C4-2B (cell line): ENCODE measurements around the gene TCEA2.
A peak's percentile ranks its signal among the peaks of the same experiment; 100 is the strongest.

Source experiments
- H3K27ac ChIP-seq: fragments of 450-650 bp; 2 replicates; pipeline ENCODE4 v1.5.1; 2017
- CTCF ChIP-seq: fragments of 450-650 bp; conservative IDR thresholded peaks from 2 replicates; pipeline ENCODE4 v1.5.1; 2017; ENCODE audit warnings: mild to moderate bottlenecking
- ZFX ChIP-seq: fragments of 450-650 bp; IDR thresholded peaks from 2 replicates; pipeline ENCODE4 v1.6.1; 2017

The TCEA2 gene

GRCh38 chr20:64062596-64063388 is at the start of gene TCEA2:
Gene TCEA2, plus strand, starts transcription at chr20:64063198. Its CDS starts 115 bp downstream, at chr20:64063313.
- TF ChIP-seq ZFX: peak; percentile 86; the same call in 1 of the 2 replicates
- TF ChIP-seq CTCF: no peak
- H3K27ac ChIP-seq: peak within 1 kb of the TSS; percentile 67

GRCh38 chr20:64015635-64016034 is 47.4 kb upstream of the TCEA2 start:
- no peak overlapping the region for H3K27ac ChIP-seq
- TF ChIP-seq ZFX (no peak), CTCF (no peak)

- TF ChIP-seq CTCF (no peak), ZFX (no peak)
- no peak overlapping the region for H3K27ac ChIP-seq
Measured at GRCh38 chr20:64021124-64021975, 41.6 kb upstream of the TCEA2 start.

- H3K27ac ChIP-seq: no peak overlapping the region
- no peak for TF ChIP-seq ZFX
- no peak for TF ChIP-seq CTCF
Measured at GRCh38 chr20:64022671-64023360, 40.2 kb upstream of the TCEA2 start.

GRCh38 chr20:64023361-64024140 is 39.4 kb upstream of the TCEA2 start:
- no peak overlapping the region for H3K27ac ChIP-seq
- TF ChIP-seq ZFX (no peak), CTCF (no peak)

- no peak overlapping the region for H3K27ac ChIP-seq
- TF ChIP-seq ZFX (no peak), CTCF (no peak)
Measured at GRCh38 chr20:64024141-64024990, 38.6 kb upstream of the TCEA2 start.
